Astrocyte (in vitro differentiated cells and primary cell): ENCODE measurements around the gene FAM3B. TPM values are rescaled to one million over a fixed set of nuclear protein-coding genes. Genes with fewer than 3 reads are reported as not detected.

ENCODE experiments used
- DNase-seq: peaks from one replicate; pipeline ENCODE4 v3.0.0-alpha.2; 2010; ENCODE audit warnings: low read depth
- FAIRE-seq: peaks from 2 replicates; lab custom pipeline; 2011; peaks lifted over from hg19 to GRCh38; lab: Jason Lieb, UNC
- H2AFZ ChIP-seq: 2 replicates; pipeline ENCODE4 v1.6.0; 2012; ENCODE audit warnings: low read depth, low read length, inconsistent platforms
- H3K27ac ChIP-seq: 2 replicates; pipeline ENCODE4 v1.5.1; 2011; ENCODE audit warnings: low read depth, low read length, inconsistent platforms
- H3K27me3 ChIP-seq: 2 replicates; pipeline ENCODE4 v1.6.0; 2011; ENCODE audit warnings: low read length, inconsistent platforms; ENCODE audit not compliant: insufficient read depth
- H3K36me3 ChIP-seq: 2 replicates; pipeline ENCODE4 v1.5.1; 2011; ENCODE audit warnings: low read length, inconsistent platforms; ENCODE audit not compliant: insufficient read depth
- H3K4me1 ChIP-seq: 2 replicates; pipeline ENCODE4 v1.5.1; 2011; ENCODE audit warnings: low read length, inconsistent platforms; ENCODE audit not compliant: insufficient read depth
- H3K4me2 ChIP-seq: 2 replicates; pipeline ENCODE4 v1.6.0; 2012; ENCODE audit warnings: low read length, inconsistent platforms
- H3K4me3 ChIP-seq: 2 replicates; pipeline ENCODE4 v1.5.1; 2011; ENCODE audit warnings: low read depth, mild to moderate bottlenecking, low read length, inconsistent platforms; ENCODE audit not compliant: insufficient read depth
- H3K79me2 ChIP-seq: 2 replicates; pipeline ENCODE4 v1.6.0; 2012; ENCODE audit warnings: mild to moderate bottlenecking, low read length, inconsistent platforms; ENCODE audit not compliant: insufficient read depth
- H3K9ac ChIP-seq: 2 replicates; pipeline ENCODE4 v1.6.0; 2012; ENCODE audit warnings: mild to moderate bottlenecking, low read length, inconsistent platforms
- H3K9me3 ChIP-seq: 2 replicates; pipeline ENCODE4 v1.5.1; 2012; ENCODE audit warnings: low read depth, mild to moderate bottlenecking, low read length, inconsistent platforms; ENCODE audit not compliant: insufficient read depth
- H4K20me1 ChIP-seq: 2 replicates; pipeline ENCODE4 v1.6.0; 2012; ENCODE audit warnings: low read length, inconsistent platforms; ENCODE audit not compliant: insufficient read depth
- H3K27ac Mint-ChIP-seq: one replicate; pipeline ENCODE4 v1.8.0; 2021; ENCODE audit warnings: mild to moderate bottlenecking, mixed read lengths; ENCODE audit not compliant: unreplicated experiment
- H3K27me3 Mint-ChIP-seq: one replicate; pipeline ENCODE4 v1.8.0; 2021; ENCODE audit warnings: low read depth, mixed read lengths; ENCODE audit not compliant: unreplicated experiment
- H3K36me3 Mint-ChIP-seq: one replicate; pipeline ENCODE4 v1.8.0; 2021; ENCODE audit warnings: low read depth, mixed read lengths; ENCODE audit not compliant: unreplicated experiment
- H3K4me1 Mint-ChIP-seq: one replicate; pipeline ENCODE4 v1.8.0; 2021; ENCODE audit warnings: low read depth, mixed read lengths; ENCODE audit not compliant: unreplicated experiment
- H3K4me3 Mint-ChIP-seq: one replicate; pipeline ENCODE4 v1.8.0; 2021; ENCODE audit warnings: mild to moderate bottlenecking, moderate library complexity, mixed read lengths; ENCODE audit not compliant: unreplicated experiment
- H3K9me3 Mint-ChIP-seq: one replicate; pipeline ENCODE4 v1.8.0; 2021; ENCODE audit warnings: mild to moderate bottlenecking, mixed read lengths; ENCODE audit not compliant: unreplicated experiment
- CTCF ChIP-seq: IDR thresholded peaks from 2 replicates; pipeline ENCODE4 v1.5.1; 2011; ENCODE audit warnings: low read depth, mild to moderate bottlenecking, inconsistent platforms, low read length, moderate library complexity; ENCODE audit not compliant: insufficient read depth
- EZH2 ChIP-seq: IDR thresholded peaks from 2 replicates; pipeline ENCODE4 v1.6.1; 2012; ENCODE audit warnings: mild to moderate bottlenecking, low read length, inconsistent platforms; ENCODE audit not compliant: insufficient read depth
- total RNA-seq: library from RNA; stranded (reverse); gene quantifications from 2 replicates; pipeline ENCODE4 v1.2.1, GENCODE V29; 2021

The FAM3B gene
- total RNA-seq, 1 donor from 2014 or later: not detected

- Histone ChIP-seq H3K36me3 (no peaks in the 10 kb centered on the region), H4K20me1 (no peaks in the 10 kb centered on the region), H3K27ac (no peak overlapping the region), H3K4me2 (no peak overlapping the region), H2AFZ (no peak overlapping the region), H3K9me3 (peaks cover 2% of the 10 kb centered on the region), H3K4me1 (no peaks in the 10 kb centered on the region), H3K27me3 (no peaks in the 10 kb centered on the region), H3K79me2 (no peaks in the 10 kb centered on the region), H3K9ac (no peak overlapping the region), H3K4me3 (no peak overlapping the region)
- H3K4me1 Mint-ChIP-seq: no peaks in the 10 kb centered on the region
- peaks cover 3% of the 10 kb centered on the region for H3K36me3 Mint-ChIP-seq
- FAIRE-seq (no peak), DNase-seq (no peak)
- TF ChIP-seq CTCF (no peak), EZH2 (no peak)
- H3K4me3 Mint-ChIP-seq: no peak overlapping the region
- peaks cover 21% of the 10 kb centered on the region for H3K9me3 Mint-ChIP-seq
- H3K27ac Mint-ChIP-seq: no peak overlapping the region
- peaks cover 5% of the 10 kb centered on the region for H3K27me3 Mint-ChIP-seq
Observed at GRCh38 chr21:41337515-41337914, 20.9 kb downstream of the FAM3B start.

GRCh38 chr21:41338455-41338854 is 21.9 kb downstream of the FAM3B start:
- no peaks in the 10 kb centered on the region for H3K4me1 ChIP-seq
- Mint-ChIP-seq H3K27me3 (peaks cover 2% of the 10 kb centered on the region), H3K4me3 (no peak overlapping the region), H3K36me3 (peaks cover 3% of the 10 kb centered on the region), H3K4me1 (no peaks in the 10 kb centered on the region), H3K27ac (no peak overlapping the region), H3K9me3 (peaks cover 24% of the 10 kb centered on the region)
- no peaks in the 10 kb centered on the region for H4K20me1 ChIP-seq
- H3K4me3 ChIP-seq: no peak overlapping the region
- FAIRE-seq: no peak
- no peak for DNase-seq
- no peaks in the 10 kb centered on the region for H3K79me2 ChIP-seq
- H3K9me3 ChIP-seq: peaks cover 2% of the 10 kb centered on the region
- no peaks in the 10 kb centered on the region for H3K27me3 ChIP-seq
- no peak overlapping the region for H2AFZ ChIP-seq
- TF ChIP-seq EZH2: no peak
- TF ChIP-seq CTCF: no peak
- H3K4me2 ChIP-seq: no peak overlapping the region
- no peak overlapping the region for H3K27ac ChIP-seq
- H3K36me3 ChIP-seq: no peaks in the 10 kb centered on the region
- H3K9ac ChIP-seq: no peak overlapping the region

GRCh38 chr21:41342035-41342434 is 25.4 kb downstream of the FAM3B start:
- H3K4me3 Mint-ChIP-seq: no peak overlapping the region
- H3K27ac Mint-ChIP-seq: no peak overlapping the region
- Histone ChIP-seq H3K36me3 (no peaks in the 10 kb centered on the region), H3K4me3 (no peak overlapping the region), H3K9me3 (peaks cover 2% of the 10 kb centered on the region), H4K20me1 (no peaks in the 10 kb centered on the region), H2AFZ (no peak overlapping the region), H3K4me2 (no peak overlapping the region), H3K9ac (no peak overlapping the region), H3K27me3 (peaks cover 2% of the 10 kb centered on the region), H3K79me2 (no peaks in the 10 kb centered on the region), H3K4me1 (no peaks in the 10 kb centered on the region), H3K27ac (no peak overlapping the region)
- no peak for FAIRE-seq
- H3K4me1 Mint-ChIP-seq: peaks cover 2% of the 10 kb centered on the region
- H3K36me3 Mint-ChIP-seq: no peaks in the 10 kb centered on the region
- H3K27me3 Mint-ChIP-seq: peaks cover 2% of the 10 kb centered on the region
- no peak for TF ChIP-seq CTCF
- no peak for TF ChIP-seq EZH2
- DNase-seq: no peak
- H3K9me3 Mint-ChIP-seq: peaks cover 10% of the 10 kb centered on the region
